GM12878 (cell line): ENCODE data around the gene C2CD4D. TPM values are rescaled to one million over a fixed set of nuclear protein-coding genes. Genes with fewer than 3 reads are reported as not detected.

Experiments
- ATAC-seq: fragments of 200-7000 bp; cut with Tn5 transposase; 3 replicates; pipeline ENCODE4 v1.9.1; 2020; ENCODE audit warnings: mild to moderate bottlenecking, moderate library complexity
- BruUV-seq: library from RNA; stranded (reverse); fragments of 400-500 nt; replicated peaks from 2 replicates; lab custom pipeline; 2021; lab: Mats Ljungman, UMichigan
- CTCF ChIA-PET: fragments of 300-600 bp; sonication (Branson Sonifier 250); formaldehyde crosslinking; extraction: SDS; loops from one replicate; lab custom pipeline; 2021; ENCODE audit warnings: inconsistent platforms; lab: Yijun Ruan, JAX
- POLR2A ChIA-PET: fragments of 350-600 bp; formaldehyde crosslinking; extraction: SDS; loops from one replicate; lab custom pipeline; 2021; ENCODE audit warnings: inconsistent platforms; lab: Charles Lee
- RAD21 ChIA-PET: fragments of 300-600 bp; sonication (Branson Sonifier 250); formaldehyde crosslinking; loops from one replicate; lab custom pipeline; 2023; ENCODE audit warnings: antibody characterized with exemption; ENCODE audit not compliant: unreplicated experiment; lab: Charles Lee
- SMC1A ChIA-PET: fragments of 300-600 bp; sonication (Branson Sonifier 250); formaldehyde crosslinking; loops from one replicate; lab custom pipeline; 2023; ENCODE audit not compliant: unreplicated experiment, uncharacterized antibody; lab: Charles Lee
- DNase-seq: peaks from one replicate; pipeline ENCODE4 v3.0.0-alpha.2; 2011; ENCODE audit warnings: low read depth, low spot score
- FAIRE-seq: peaks from 3 replicates; lab custom pipeline; 2011; peaks lifted over from hg19 to GRCh38; lab: Jason Lieb, UNC
- H2AFZ ChIP-seq: 2 replicates; pipeline ENCODE4 v1.6.0; 2011; ENCODE audit warnings: low read depth, low read length, control low read depth; ENCODE audit not compliant: control insufficient read depth
- H3K27ac ChIP-seq: 2 replicates; pipeline ENCODE4 v1.5.1; 2011; ENCODE audit warnings: control low read depth; ENCODE audit not compliant: control insufficient read depth, insufficient read depth
- H3K27me3 ChIP-seq, 2 experiments: replicated peaks in 1 of 2; 2 replicates each; pipeline versions ENCODE4 v1.6.0 to v1.6.1; 2011; ENCODE audit warnings: low read length in 1 of 2; ENCODE audit not compliant: control insufficient read depth in 2 of 2, insufficient read depth in 2 of 2
- H3K36me3 ChIP-seq, 2 experiments: 2 replicates each; pipeline ENCODE4 v1.5.1; 2011; ENCODE audit warnings: low read length in 1 of 2; ENCODE audit not compliant: control insufficient read depth in 2 of 2, insufficient read depth in 2 of 2
- H3K4me1 ChIP-seq: 2 replicates; pipeline ENCODE4 v1.6.1; 2011; ENCODE audit warnings: mild to moderate bottlenecking, low read length, moderate library complexity, mixed read lengths; ENCODE audit not compliant: control insufficient read depth, insufficient read depth
- H3K4me2 ChIP-seq: 2 replicates; pipeline ENCODE4 v1.6.0; 2011; ENCODE audit warnings: control low read depth; ENCODE audit not compliant: control insufficient read depth, insufficient read depth
- H3K4me3 ChIP-seq: fragments of 200-600 bp; sonication (generic); 2 replicates; pipeline ENCODE4 v1.5.1; 2016
- H3K79me2 ChIP-seq: 2 replicates; pipeline ENCODE4 v1.6.0; 2011; ENCODE audit warnings: low read length; ENCODE audit not compliant: control insufficient read depth, insufficient read depth
- H3K9ac ChIP-seq: 2 replicates; pipeline ENCODE4 v1.8.0; 2011; ENCODE audit warnings: low read length, control low read depth, mixed read lengths; ENCODE audit not compliant: control insufficient read depth, insufficient read depth
- H3K9me3 ChIP-seq: replicated peaks from 3 replicates; pipeline ENCODE4 v1.5.1; 2011; ENCODE audit warnings: mild to moderate bottlenecking, low read length; ENCODE audit not compliant: control insufficient read depth, insufficient read depth
- H4K20me1 ChIP-seq: 2 replicates; pipeline ENCODE4 v1.6.0; 2011; ENCODE audit not compliant: control insufficient read depth, insufficient read depth
- BACH1 ChIP-seq: fragments of 450-650 bp; IDR thresholded peaks from 2 replicates; pipeline ENCODE4 v1.6.1; 2017; ENCODE audit warnings: mild to moderate bottlenecking, borderline replicate concordance
- PAX8 ChIP-seq: fragments of 450-650 bp; IDR thresholded peaks from 2 replicates; pipeline ENCODE4 v1.6.1; 2017; ENCODE audit warnings: mild to moderate bottlenecking, moderate library complexity
- RAD51 ChIP-seq: fragments of 450-650 bp; IDR thresholded peaks from 2 replicates; pipeline ENCODE4 v1.6.1; 2016; ENCODE audit warnings: moderate library complexity, mild to moderate bottlenecking, inconsistent platforms
- SREBF1 ChIP-seq: IDR thresholded peaks from 2 replicates; pipeline ENCODE4 v1.6.1; 2012; ENCODE audit warnings: mild to moderate bottlenecking, low read length
- SRF ChIP-seq, 2 experiments: IDR thresholded peaks; 2 replicates each; pipeline ENCODE4 v1.6.1; 2011; ENCODE audit warnings: low read depth in 2 of 2, low read length in 2 of 2, mild to moderate bottlenecking in 1 of 2, moderate library complexity in 1 of 2
- ZBTB40 ChIP-seq: fragments of 450-650 bp; IDR thresholded peaks from 2 replicates; pipeline ENCODE4 v1.6.1; 2016; ENCODE audit warnings: mild to moderate bottlenecking, moderate library complexity, borderline replicate concordance
- WGBS: methylation state at CpG from one replicate; pipeline ENCODE4 v1.1.6; 2016; ENCODE audit warnings: low lambda C conversion rate; ENCODE audit not compliant: insufficient replicate concordance, insufficient coverage; ENCODE audit errors: missing lambda C conversion rate; 5-methylcytosine and 5-hydroxymethylcytosine counted together
- in situ Hi-C: fragments of 300-500 bp; cut with MboI; formaldehyde crosslinking; loops from 9 replicates; pipeline ENCODE4 v1.14.3; 2018; ENCODE audit warnings: mixed read lengths
- intact Hi-C: fragments of 100-400 bp; cut with micrococcal nuclease; formaldehyde crosslinking; loops from one replicate; pipeline ENCODE4 v1.14.2; 2022; ENCODE audit not compliant: unreplicated experiment
- polyA plus RNA-seq, 11 experiments: library from polyadenylated mRNA; depleted of rRNA in 4 of 11; unstranded in 6 of 11; stranded (reverse) in 5 of 11; fragments of >200 nt; fragmentation: Nextera tagmentation in 4 of 11; fragmentation: Illumina TruSeq in 1 of 11; extraction: Ambion mirVana in 4 of 11; extraction: Trizol in 1 of 11; gene quantifications; 1 replicate in 1 of 11; 2 replicates in 10 of 11; pipeline versions ENCODE4 v1.2.1 to v1.2.3, GENCODE V29; 2011 to 2016; ENCODE audit warnings: inconsistent platforms in 2 of 11, missing spikeins in 2 of 11, low read depth in 1 of 11
- total RNA-seq, 4 experiments: library from RNA; depleted of rRNA in 3 of 4; stranded (reverse); fragments of >200 nt in 3 of 4; fragmentation: Illumina TruSeq in 1 of 4; extraction: Trizol in 1 of 4; gene quantifications; 2 replicates each; pipeline versions ENCODE4 v1.2.1 to v1.2.3, GENCODE V29; 2013 to 2021

The C2CD4D gene
- total and polyA plus RNA-seq, 10 of the 15 experiments (the other 5 are each of a cell fraction or from before 2014, with no cell fraction given) = 0.03 to 0.67 (median 0.13) TPM; not detected in 4

GRCh38 chr1:151871284-151872030 lies 31.8 kb upstream of the C2CD4D start:
- 70% methylated on average over 4 of the region's 5 CpGs for WGBS
- FAIRE-seq (no peak), DNase-seq (no peak), ATAC-seq (no peak)
- ChIA-PET SMC1A (interaction anchor here (0.6 to 1.3 kb wide), 3 partner anchors 9 to 98 kb away, joined by 3 read pairs; no protein-coding TSS in a partner anchor), CTCF (interaction anchor here (2.0 kb wide), 1 partner anchor 10 kb away, joined by 5 read pairs; no protein-coding TSS in a partner anchor), POLR2A (interaction anchor here (0.5 kb wide), 1 partner anchor 13 kb away, joined by 3 read pairs; no protein-coding TSS in a partner anchor), RAD21 (interaction anchor here (0.7 to 0.8 kb wide), 2 partner anchors 12 to 13 kb away, joined by 3 to 4 read pairs; no protein-coding TSS in a partner anchor)
- Histone ChIP-seq H3K9me3 (no peaks in the 10 kb centered on the region), H3K4me1 (no peaks in the 10 kb centered on the region), H3K36me3 (peaks cover 0 to 2% of the 10 kb centered on the region in 2 experiments; a peak in 1 of 4 replicates), H3K79me2 (no peaks in the 10 kb centered on the region), H3K27me3 (no peaks in the 10 kb centered on the region), H3K27ac (no peak overlapping the region), H2AFZ (no peak overlapping the region), H3K4me2 (no peak overlapping the region), H4K20me1 (no peaks in the 10 kb centered on the region), H3K4me3 (no peak overlapping the region), H3K9ac (no peak overlapping the region)
- intact Hi-C loops = no loop called here
- TF ChIP-seq RAD51 (no peak), BACH1 (no peak), SRF (IDR thresholded peaks at IDR 0.05; ENCODE audit: low read depth in 2 of 2, low read length in 2 of 2) (no peak), ZBTB40 (no peak), PAX8 (no peak), SREBF1 (no peak)
- in situ Hi-C loops = no loop called here
- BruUV-seq = no TSS peak
